IPS-20b (cell line): Measurements from ENCODE around the gene SNX25.

Source experiments
- H3K27ac ChIP-seq: one replicate; pipeline ENCODE4 v1.5.1; 2013; ENCODE audit warnings: low read length
- H3K27me3 ChIP-seq: 2 replicates; pipeline ENCODE4 v1.6.1; 2013; ENCODE audit warnings: mild to moderate bottlenecking, low read length, inconsistent platforms; ENCODE audit not compliant: insufficient read depth
- H3K36me3 ChIP-seq: 2 replicates; pipeline ENCODE4 v1.6.1; 2013; ENCODE audit warnings: low read depth, mild to moderate bottlenecking, inconsistent platforms, low read length, moderate library complexity; ENCODE audit not compliant: insufficient read depth
- H3K4me1 ChIP-seq: 2 replicates; pipeline ENCODE4 v1.6.1; 2013; ENCODE audit warnings: mild to moderate bottlenecking, control low read depth, inconsistent platforms, low read length, moderate library complexity; ENCODE audit not compliant: insufficient read depth
- H3K4me3 ChIP-seq: 2 replicates; pipeline ENCODE4 v1.5.1; 2013; ENCODE audit warnings: mild to moderate bottlenecking, low read length, inconsistent platforms
- H3K9ac ChIP-seq: 2 replicates; pipeline ENCODE4 v1.6.1; 2013; ENCODE audit warnings: low read depth, mild to moderate bottlenecking, inconsistent platforms, low read length, moderate library complexity
- H3K9me3 ChIP-seq: 2 replicates; pipeline ENCODE4 v1.6.1; 2013; ENCODE audit warnings: mild to moderate bottlenecking, low read depth, low read length, inconsistent platforms; ENCODE audit not compliant: insufficient read depth

Gene SNX25

DNA sequence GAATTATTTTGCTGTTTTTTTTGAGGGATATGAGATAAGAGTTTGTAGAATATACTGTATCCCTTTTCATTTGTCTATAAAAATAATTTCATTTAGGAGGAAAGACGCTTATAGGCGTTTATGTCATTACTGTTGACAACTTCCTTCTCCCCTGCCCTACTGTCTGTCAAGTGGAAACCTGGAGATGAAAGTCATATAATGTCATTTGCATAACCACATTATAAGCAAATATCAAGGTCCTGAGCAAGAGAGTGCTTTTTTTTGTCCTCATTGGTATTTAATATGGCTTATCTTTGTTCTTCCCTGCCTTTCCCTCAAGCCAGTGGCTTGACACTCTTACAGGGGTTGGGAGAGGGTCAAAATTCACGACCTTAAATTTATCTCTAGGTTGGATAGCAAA is 130.5 kb downstream of the SNX25 start:
- Histone ChIP-seq H3K4me1 (no peaks in the 10 kb centered on the region; the same call in 1 of the 2 replicates), H3K27me3 (no peaks in the 10 kb centered on the region), H3K9ac (no peak overlapping the region)

DNA sequence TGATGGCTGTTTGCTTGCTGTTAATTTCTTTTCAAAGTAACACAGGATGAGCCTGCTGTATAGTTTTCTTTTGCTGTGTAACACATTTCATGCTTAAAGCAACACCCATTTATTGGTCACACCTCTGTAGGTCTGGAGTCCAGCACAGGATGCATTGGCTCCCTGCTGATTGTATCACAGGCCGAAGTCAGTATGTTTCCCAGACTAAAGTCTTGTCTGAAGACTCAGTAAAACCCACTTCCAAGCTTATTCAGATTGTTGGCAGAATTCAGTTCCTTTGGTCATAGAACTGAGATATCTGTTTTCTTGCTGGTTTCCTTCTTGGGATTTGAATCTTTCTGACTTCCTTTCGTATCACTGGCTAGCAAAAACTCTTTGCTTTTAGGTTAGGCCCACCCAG is 132.0 kb downstream of the SNX25 start:
- Histone ChIP-seq H3K27me3 (no peaks in the 10 kb centered on the region), H3K4me1 (no peaks in the 10 kb centered on the region; the same call in 1 of the 2 replicates), H3K4me3 (no peak overlapping the region), H3K36me3 (peaks cover 24% of the 10 kb centered on the region; the same call in 1 of the 2 replicates), H3K9ac (no peak overlapping the region), H3K27ac (no peak overlapping the region), H3K9me3 (peaks cover 5% of the 10 kb centered on the region; the same call in 1 of the 2 replicates)

More for the DNA sequence above, 130.5 kb downstream of the SNX25 start:
- H3K36me3 ChIP-seq: peaks cover 24% of the 10 kb centered on the region; the same call in 1 of the 2 replicates
- no peak overlapping the region for H3K27ac ChIP-seq
- no peak overlapping the region for H3K4me3 ChIP-seq
- H3K9me3 ChIP-seq: peaks cover 5% of the 10 kb centered on the region; the same call in 1 of the 2 replicates

DNA sequence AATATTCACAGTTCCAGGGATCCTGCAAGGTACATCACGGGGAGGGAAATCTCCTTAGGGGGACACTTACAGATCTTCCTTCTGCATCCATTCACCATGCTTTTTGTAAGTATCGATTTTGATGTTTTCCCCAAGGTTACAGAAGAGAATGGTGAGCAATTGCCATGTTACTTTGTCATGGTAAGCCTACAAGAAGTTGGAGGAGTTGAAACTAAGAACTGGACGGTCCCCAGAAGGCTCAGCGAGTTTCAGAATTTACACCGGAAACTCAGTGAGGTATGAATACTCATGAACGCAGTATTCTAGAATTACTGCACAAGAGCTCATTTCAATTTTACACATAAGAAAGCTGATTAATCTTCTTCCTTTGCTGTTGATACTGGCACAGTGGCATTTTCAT is 132.4 kb downstream of the SNX25 start:
- Histone ChIP-seq H3K9ac (no peak overlapping the region), H3K9me3 (peaks cover 5% of the 10 kb centered on the region; the same call in 1 of the 2 replicates), H3K27ac (no peak overlapping the region), H3K27me3 (no peaks in the 10 kb centered on the region), H3K36me3 (peaks cover 27% of the 10 kb centered on the region; the same call in 1 of the 2 replicates), H3K4me3 (no peak overlapping the region), H3K4me1 (no peaks in the 10 kb centered on the region; the same call in 1 of the 2 replicates)

DNA sequence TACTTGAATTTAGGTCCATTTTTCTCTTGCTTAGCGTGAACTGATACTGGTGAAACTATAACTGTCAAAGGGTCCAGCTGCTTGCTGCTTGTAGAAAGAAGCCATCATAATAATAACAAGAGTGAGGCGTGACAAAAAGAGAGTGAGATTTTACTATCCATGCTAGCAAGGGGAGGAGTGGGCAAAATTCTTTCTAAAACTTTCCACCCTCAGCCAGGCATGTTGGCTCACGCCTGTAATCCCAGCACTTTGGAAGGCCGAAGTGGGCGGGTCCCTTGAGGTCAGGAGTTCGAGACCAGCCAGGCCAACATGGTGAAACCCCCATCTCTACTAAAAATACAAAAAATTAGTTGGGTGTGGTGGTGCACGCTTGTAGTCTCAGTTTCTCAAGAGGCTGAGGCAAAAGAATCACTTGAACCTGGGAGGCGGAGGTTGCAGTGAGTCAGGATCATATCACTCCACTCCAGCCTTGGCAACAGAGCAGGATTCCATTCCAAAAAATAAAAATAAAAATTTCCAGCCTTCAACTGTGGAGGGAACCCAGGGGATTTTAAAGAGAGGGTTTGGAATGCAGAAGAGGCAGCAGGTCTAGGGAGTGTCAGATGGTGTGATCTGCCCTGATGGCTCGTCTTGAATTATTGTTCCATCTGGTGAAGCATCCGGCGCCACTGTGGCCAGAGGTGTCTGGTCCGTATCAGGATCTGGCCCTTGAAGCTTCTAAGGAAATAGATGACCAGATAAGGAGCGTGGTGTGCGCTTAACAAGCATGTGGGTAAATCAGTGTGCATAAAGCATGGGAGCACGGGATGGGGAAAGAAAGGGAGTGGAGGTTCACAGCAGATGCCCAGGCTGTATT is 134.6 kb downstream of the SNX25 start:
- Histone ChIP-seq H3K36me3 (peaks cover 32% of the 10 kb centered on the region; the same call in 1 of the 2 replicates), H3K4me3 (no peak overlapping the region), H3K9me3 (no peaks in the 10 kb centered on the region), H3K27ac (no peak overlapping the region), H3K27me3 (no peaks in the 10 kb centered on the region), H3K9ac (no peak overlapping the region), H3K4me1 (no peaks in the 10 kb centered on the region; the same call in 1 of the 2 replicates)

DNA sequence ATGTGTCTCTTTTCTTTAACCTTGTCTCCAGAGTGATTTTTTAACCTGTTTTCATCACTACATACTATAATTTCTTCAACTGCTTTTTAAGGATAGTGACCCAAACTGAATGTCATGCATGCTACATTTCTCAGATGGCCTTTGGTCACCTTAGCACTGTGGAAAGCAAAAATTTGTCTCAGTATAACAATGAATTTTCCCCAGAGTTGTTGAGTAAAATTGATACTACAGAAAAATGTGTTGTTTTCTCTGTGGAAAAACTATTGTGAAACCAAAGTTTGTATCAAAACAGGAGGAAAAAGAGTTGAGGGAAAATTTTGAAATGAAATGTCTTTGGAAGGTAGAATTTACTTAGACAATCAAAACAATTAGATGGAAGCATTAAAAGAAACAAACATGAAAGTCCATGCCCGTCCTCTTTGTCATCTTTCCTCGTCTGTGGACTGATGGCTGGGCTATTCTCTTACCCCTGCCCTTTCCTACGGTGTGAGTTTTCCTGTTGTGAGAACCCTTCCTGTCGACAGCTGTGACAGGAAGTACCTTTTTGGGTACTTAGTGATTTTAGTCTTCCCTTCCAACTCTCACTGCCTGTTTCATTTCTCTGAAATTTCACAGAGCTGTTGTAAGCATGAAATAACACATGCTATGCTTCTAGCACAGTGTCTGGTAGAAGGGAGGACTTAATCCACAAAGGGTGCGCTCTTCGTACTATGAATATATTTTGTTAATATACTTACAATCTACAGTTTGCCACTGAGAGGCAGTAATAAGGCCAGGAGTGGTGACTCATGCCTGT is 135.5 kb downstream of the SNX25 start:
- H3K27me3 ChIP-seq: no peaks in the 10 kb centered on the region
- no peak overlapping the region for H3K9ac ChIP-seq
- H3K9me3 ChIP-seq: no peaks in the 10 kb centered on the region
- no peak overlapping the region for H3K4me3 ChIP-seq
- H3K36me3 ChIP-seq: peaks cover 35% of the 10 kb centered on the region; the same call in 1 of the 2 replicates
- H3K4me1 ChIP-seq: no peaks in the 10 kb centered on the region; the same call in none of the 2 replicates
- H3K27ac ChIP-seq: no peak overlapping the region

DNA sequence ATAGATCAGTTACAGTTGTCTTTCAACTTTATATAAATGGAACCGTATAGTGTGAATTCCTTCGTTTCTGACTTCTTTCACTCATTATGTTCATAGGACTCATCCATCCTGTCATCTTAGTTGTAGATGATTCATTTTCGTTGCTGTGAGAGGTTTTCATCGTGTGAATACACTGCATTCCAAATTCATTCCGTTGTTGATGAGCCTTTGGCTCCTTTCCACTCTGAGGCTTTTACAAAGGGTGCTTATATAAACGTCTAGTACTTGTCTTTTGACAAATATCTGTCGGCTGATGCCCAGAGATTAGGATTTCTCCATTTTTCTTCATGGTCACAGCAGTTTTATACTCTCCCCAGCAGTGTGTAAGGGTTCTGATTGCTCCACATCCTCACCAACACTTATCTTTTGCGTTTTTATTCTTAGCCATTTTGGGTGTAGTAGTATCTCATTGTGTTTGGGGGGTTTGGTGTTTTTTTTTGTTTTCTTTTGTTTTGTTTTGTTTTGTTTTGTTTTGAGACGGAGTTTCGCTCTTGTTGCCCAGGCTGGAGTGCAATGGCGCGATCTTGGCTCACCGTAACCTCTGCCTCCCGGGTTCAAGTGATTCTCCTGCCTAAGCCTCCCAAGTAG is 137.7 kb downstream of the SNX25 start:
- Histone ChIP-seq H3K27ac (no peak overlapping the region), H3K9me3 (no peaks in the 10 kb centered on the region), H3K4me1 (no peaks in the 10 kb centered on the region; the same call in none of the 2 replicates), H3K27me3 (no peaks in the 10 kb centered on the region), H3K36me3 (peaks cover 31% of the 10 kb centered on the region; the same call in 1 of the 2 replicates), H3K4me3 (no peak overlapping the region), H3K9ac (no peak overlapping the region)

DNA sequence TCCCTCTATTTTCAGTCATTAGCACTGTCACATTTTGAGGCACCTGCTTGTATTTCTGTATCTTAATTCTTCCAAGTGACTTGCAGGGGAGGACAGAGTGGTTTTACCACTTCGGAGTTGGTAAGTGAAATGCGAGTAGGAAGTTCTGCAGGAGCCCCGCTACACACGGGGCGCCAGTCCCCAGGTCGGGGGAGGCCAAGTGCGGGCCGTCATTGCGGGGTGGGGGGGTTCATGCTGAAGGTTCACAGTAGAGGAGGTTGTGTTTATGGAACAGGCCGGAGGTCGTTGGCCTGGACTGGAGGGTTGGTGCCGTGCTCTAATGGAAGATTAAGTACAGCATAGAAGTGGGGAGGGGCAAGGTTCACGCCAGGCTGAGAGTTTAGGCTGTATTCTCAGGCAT is 142.3 kb downstream of the SNX25 start:
- no peak overlapping the region for H3K27ac ChIP-seq
- no peak overlapping the region for H3K4me3 ChIP-seq
- no peaks in the 10 kb centered on the region for H3K9me3 ChIP-seq
- no peak overlapping the region for H3K9ac ChIP-seq
- no peaks in the 10 kb centered on the region; the same call in 1 of the 2 replicates for H3K4me1 ChIP-seq
- H3K36me3 ChIP-seq: peaks cover 19% of the 10 kb centered on the region; the same call in 1 of the 2 replicates
- no peaks in the 10 kb centered on the region for H3K27me3 ChIP-seq

DNA sequence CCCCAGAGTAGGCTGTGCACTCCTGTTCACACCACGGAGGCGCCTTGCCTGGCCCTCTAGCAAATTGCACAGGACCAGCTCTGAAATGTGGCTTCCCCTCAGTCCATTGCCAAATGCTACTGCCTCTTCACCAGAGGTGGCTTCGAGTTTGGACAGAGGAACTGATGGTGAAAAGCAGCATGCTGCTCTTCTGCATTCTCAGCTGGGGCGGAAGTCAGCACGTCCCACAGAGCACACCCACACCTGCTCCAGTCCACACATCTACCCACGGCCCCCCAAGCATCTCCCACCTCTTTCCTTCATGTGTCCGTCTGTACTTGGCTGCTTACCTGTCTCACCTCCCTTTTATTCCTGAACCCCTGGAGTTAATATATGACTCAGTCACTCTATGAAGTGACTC is 142.8 kb downstream of the SNX25 start:
- Histone ChIP-seq H3K27ac (no peak overlapping the region), H3K9me3 (no peaks in the 10 kb centered on the region), H3K4me3 (no peak overlapping the region), H3K4me1 (no peaks in the 10 kb centered on the region; the same call in 1 of the 2 replicates), H3K36me3 (peaks cover 14% of the 10 kb centered on the region; the same call in 1 of the 2 replicates), H3K9ac (no peak overlapping the region), H3K27me3 (no peaks in the 10 kb centered on the region)

DNA sequence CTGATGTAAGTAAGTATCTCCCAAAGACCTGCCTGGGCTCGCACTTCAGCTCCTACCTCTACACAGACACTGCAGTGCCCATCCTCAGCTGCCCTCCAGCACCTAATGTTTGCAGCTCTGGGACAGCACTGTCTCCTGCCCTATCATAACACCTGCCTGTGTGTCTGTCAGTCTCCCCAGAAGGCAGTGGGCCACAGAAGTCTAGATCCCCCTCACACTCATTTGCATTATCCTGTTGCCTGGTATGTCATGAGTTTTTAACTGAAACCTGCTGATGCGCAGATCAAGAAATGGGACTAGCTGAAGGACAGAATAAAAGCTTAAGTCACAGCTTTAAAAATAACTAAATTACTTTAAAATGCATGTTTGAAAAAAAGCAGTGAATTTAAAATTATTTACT is 143.3 kb downstream of the SNX25 start:
- Histone ChIP-seq H3K27ac (no peak overlapping the region), H3K27me3 (no peaks in the 10 kb centered on the region), H3K36me3 (peaks cover 12% of the 10 kb centered on the region; the same call in 1 of the 2 replicates), H3K9me3 (no peaks in the 10 kb centered on the region), H3K4me3 (no peak overlapping the region), H3K4me1 (no peaks in the 10 kb centered on the region; the same call in 1 of the 2 replicates), H3K9ac (no peak overlapping the region)

DNA sequence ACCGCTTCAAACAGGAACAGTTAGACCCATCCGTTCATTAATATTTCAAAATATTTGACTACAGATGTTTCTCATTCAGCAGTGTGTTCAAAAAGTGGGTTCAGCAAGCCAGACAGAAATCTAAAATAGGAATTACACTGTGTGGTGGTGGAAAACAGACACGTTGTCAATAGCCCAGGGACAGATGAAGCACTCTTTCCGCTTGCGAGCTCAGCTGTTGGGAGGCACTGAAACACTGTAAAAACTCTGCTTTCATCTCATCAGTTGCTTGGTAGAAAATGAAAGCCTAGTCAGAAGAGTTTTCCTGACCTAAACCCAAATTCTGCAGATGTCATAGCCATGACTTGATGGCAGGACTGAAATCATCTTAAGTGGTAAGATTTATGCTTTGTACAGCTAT is 147.8 kb downstream of the SNX25 start:
- Histone ChIP-seq H3K9me3 (no peaks in the 10 kb centered on the region), H3K27ac (no peak overlapping the region), H3K27me3 (no peaks in the 10 kb centered on the region), H3K4me1 (peaks cover 4% of the 10 kb centered on the region; the same call in 1 of the 2 replicates), H3K4me3 (no peak overlapping the region), H3K9ac (no peak overlapping the region), H3K36me3 (no peaks in the 10 kb centered on the region)
